ENCODE results near the gene FHOD3.

DNA sequence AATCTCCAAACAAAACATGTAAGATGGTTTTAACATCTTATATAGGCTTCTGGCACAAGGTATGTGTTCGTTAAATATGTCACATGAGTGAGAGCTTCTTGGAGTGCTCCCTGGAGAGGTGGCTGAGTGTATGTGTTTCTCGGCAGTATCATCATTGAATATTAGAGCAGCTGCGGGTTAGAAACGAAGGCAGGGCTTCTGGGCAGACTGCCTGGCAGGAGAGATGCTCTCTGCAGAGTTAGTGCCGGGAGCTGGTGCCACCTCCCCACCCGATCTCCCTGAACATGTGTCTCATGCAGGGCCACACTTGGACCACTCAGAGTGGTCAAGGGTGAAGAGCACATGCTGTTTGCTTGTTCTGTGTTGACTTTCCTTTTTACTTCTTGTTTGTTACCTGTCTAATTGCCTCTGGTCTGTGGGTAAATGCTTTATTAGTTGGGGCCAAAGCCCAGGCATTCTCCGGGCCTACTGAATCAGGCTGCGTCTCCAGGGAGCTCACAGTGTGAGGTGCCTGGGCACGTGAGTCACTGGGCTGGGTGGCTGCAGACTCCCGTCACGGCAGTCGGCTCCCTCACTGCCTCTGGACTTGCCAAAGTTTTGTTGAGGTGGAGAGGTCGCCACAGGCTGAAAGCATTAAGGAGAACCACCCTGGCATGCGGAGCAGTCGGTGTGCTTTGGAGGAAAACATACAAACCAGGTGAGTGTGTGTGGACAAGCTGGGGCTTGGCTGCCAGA is 246.6 kb downstream of the FHOD3 start:
- TF ChIP-seq EZH2 (IDR thresholded peaks at IDR 0.05; ENCODE audit: insufficient read depth, low read length) (no peak), CTCF (IDR thresholded peaks at IDR 0.05; ENCODE audit: insufficient read depth, low read depth, low read length) (no peak)
